NCI-H526 treated with DMSO at 0.1 percent for 48 hours (cell line): Measurements from ENCODE around the gene OXSR1.
"Not testable (repeated sequence)": the region's sequence is repeated elsewhere in the genome, so short reads cannot be mapped to it uniquely, and the experiment has no call there.

Source experiments
- DNase-seq: peaks from one replicate; lab custom pipeline; 2025; lab: John Stamatoyannopoulos, UW

OXSR1 gene

DNA sequence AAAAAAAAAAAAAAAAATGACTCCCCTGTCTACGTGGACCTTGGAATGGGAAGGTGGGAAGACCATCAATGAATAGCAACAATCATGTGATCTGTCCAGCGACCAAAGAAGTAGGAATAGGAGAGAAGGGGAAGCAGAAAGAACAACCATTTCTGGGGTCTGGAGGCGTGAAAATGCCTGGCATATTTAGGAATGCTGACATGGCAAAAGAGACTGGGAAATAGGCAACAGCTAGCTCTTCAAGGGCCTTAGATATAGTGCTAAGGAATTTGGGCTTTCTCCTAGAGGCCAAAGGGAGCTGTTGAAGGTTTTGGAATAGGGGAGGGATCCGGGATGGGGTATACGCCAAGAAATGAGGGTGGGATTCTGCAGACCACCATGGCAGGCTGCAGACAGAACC, 106.2 kb downstream of the OXSR1 start:
- no peak for DNase-seq

DNA sequence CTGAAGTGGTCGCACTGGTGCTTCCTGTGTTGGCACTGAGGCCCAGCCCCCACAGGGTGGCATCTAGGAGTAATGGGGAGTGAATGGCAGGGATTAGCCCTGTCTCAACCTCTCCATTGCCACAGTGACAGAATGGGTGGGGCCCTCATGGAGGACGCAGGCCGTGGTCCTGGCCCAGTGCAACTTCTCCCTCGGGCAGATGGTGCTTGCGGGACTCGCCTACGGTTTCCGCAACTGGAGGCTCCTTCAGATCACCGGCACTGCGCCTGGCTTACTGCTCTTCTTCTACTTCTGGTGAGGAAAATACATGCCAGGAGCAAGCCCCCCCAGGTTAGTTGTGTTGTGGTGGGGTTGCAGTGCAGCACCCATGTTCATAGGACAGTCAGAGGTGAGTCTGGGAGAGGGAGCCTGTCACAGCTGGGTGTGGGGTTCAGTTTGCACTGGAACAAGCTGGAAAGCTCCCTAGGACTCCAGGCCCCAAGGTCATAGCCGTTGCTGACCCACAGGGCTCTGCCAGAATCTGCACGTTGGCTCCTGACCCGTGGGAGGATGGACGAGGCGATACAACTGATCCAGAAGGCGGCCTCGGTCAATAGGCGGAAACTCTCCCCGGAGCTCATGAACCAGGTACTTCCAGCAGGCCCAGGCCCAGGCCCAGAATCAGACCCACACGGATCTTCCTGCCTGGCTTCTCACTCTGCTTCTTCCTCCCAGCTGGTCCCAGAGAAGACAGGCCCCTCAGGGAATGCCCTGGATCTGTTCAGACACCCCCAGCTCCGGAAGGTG, 109.7 kb downstream of the OXSR1 start:
- no peak for DNase-seq

GRCh38 chr3:38275658-38276057, 110.3 kb downstream of the OXSR1 start:
- no peak for DNase-seq

DNA sequence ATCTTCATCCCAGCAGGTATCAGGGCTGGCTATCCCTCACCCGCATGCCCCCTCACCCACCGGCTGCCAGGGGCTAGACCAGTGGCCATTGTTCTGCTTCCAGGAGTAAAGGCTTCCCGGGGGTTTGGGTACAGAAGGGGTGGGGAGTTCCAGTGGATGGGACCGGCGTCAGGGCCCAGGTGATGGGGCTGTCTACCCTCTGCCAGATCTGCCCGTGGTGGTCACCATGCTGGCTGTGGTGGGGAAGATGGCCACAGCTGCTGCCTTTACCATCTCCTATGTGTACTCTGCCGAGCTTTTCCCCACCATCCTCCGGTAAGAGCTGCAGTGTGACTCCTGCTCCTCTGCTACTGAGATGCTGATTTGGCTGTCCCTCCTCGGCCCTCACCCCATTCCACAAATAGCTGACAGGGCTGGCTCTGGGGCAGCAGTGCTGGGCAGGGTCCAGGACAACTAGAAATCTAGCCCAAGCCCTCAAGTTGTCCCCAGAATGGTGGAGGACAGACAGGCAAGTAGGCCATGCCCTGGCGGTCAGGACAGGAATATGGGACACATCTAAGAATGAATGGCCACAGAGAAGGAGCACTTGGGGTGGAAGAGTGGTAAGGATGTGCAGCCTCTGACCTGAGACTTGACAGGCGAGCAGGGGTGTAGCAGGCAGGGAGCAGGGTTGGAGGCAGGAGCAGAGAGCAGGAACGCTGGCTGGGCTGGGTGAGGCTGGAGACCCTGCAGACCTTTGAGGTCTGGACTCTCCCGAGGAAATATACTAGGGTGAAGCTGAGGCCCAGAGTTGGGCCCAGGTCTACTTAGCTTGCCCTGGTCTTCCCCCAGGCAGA, 111.0 kb downstream of the OXSR1 start:
- no peak for DNase-seq

DNA sequence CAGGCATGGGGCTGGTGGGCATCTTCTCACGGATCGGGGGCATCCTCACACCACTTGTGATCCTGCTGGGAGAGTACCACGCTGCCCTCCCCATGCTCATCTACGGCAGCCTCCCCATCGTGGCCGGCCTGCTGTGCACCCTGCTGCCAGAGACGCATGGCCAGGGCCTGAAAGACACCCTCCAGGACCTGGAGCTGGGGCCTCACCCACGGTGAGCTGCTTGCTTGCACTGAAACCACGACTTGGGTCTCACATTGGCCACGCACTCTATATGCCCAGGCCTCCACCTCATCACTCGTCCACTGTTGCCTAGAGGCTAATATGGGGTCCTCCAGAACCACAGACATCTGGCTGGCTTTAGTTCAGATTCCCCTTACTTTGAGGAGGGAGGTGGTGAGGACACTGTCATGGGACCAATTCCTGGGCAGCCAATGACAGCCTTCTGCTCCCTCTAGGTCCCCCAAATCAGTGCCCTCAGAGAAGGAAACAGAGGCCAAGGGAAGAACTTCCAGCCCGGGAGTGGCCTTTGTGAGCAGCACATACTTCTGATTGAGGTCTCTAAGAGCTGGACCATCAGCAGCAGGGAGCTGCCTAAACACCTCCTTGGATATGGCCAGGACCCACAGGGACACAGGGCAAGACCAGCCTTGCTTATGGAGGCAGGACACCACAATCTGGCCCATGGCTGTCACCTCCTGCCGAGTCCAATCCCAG, 111.7 kb downstream of the OXSR1 start:
- DNase-seq, result no peak

DNA sequence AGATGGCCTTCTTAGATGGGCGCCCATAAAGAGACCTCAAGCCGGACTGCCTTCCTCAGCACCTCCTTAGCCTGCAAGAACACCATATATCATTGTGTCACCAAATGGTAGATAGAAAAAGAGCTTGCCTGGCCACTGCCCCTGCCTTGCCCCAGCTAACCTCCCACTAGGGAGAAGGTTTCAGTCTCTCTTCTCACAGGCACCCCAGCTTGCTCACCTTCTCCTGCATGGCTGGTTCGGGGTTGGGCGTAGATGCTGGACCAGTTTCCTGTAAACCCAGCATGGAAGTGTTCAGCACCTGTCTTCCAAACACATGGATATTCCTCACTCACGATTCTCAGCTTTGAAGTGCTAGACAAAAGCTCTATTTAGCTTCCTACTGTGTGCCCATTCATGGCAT, 113.5 kb downstream of the OXSR1 start:
- DNase-seq, result no peak

- DNase-seq, result no peak
These were observed 116.8 kb downstream of the OXSR1 start, which contains the start of gene SLC22A14 for GRCh38 chr3:38281895-38282686. TSS of gene SLC22A14 (plus strand) at chr3:38282294. CDS start at chr3:38306027, 23,733 bp downstream.

- DNase-seq, result no peak
These were observed 118.7 kb downstream of the OXSR1 start for GRCh38 chr3:38283810-38284755.

DNA sequence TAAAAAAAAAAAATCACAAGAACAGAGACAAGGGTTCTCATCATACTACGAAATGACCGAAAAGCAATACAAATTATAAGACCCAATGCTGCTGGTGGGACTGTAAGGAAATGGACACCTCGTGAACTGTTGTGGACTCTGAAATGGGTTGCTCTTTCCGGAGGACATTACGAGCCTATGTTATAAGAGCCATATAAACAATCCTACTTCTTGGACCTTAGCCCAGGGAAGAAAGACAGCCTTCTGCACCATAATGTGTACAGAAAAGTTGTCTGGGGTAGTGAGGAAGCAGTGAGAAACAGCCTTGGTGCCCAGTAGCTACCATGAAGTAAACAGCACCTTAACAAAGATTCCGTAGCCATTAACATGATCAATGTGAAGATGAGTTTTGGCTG, 119.4 kb downstream of the OXSR1 start:
- no peak for DNase-seq

DNA sequence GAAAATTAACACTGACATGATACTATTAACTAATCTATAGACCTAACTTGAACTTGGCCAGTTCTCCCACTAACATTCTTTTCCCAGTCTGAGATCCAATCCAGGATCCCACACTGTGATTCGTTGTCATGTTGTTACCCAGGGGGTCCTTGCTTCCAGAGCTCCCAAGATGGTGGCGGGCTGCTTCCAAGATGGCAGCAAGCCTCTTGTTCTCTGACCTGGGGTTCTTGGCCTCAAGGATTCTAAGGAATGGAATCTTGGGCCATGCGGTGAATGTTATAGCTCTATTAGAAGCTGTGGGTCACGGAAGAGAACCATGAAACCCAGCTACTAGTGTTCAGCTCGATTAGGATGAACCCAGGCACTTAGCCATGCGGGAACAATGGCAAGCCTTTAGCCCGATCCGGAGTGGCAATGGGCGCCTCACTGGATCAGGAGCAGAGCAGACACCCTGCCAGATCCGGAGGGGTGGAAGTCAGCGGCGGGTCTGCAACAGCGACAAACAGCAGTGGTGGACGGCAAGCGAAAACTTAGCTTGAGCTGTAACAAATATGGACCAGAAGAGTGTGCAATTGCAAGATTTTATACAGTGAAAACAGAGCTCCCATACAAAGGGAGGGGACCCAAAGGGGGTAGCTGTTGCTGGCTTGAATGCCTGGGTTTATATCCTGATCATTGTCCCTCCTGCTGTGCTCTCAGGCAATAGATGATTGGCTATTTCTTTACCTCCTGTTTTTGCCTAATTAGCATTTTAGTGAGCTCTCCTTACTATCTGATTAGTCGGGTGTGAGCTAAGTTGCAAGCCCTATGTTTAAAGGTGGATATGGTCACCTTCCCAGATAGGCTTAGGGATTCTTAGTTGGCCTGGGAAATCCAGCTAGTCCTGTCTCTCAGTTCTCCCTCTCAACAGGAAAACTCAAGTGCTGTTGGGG, 124.2 kb downstream of the OXSR1 start:
- not testable (repeated sequence) for DNase-seq

GRCh38 chr3:38297053-38297452, 131.7 kb downstream of the OXSR1 start:
- not testable (repeated sequence) for DNase-seq

- no peak for DNase-seq
These were observed 132.2 kb downstream of the OXSR1 start for GRCh38 chr3:38297537-38297936.

DNA sequence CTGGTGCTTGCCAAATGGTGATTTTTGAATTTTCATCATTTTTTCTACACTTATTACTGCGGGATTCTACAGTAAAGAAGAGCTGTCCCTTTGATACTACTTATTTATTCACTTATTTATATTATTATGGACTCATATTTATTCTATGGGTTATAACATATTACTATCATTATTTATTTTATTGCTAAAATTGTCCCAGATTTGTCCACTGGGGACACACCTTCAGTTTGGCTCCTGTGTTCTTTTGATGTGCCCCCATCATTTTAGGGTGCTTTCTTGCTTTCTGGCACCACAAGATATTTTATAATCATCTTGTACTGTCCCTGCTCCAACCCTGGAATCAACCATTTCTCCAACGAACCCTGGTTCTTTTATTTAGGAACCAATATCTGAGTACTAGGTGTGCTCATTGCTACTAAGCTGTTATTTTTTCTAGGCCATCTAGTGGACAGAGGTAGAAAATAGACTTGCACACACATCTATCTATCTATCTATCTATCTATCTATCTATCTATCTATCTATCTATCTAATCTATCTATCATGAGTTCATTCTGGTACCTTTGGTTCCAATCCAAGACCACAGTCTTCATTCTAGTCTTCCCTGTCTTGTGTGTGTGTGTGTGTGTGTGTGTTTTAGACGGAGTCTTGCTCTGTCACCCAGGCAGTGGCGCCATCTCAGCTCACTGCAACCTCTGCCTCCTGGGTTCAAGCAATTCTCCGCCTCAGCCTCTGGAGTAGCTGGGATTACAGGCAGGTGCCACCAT, 132.8 kb downstream of the OXSR1 start:
- no peak for DNase-seq
